HG03025 (cell line): ENCODE measurements around the gene GRM1.
"Not testable (repeated sequence)": the region's sequence is repeated elsewhere in the genome, so short reads cannot be mapped to it uniquely, and the experiment has no call there.

Experiments
- ATAC-seq: cut with Tn5 transposase; IDR thresholded peaks from one replicate; pipeline ENCODE4 v1.9.1; 2021; ENCODE audit warnings: mild to moderate bottlenecking, moderate library complexity; ENCODE audit not compliant: unreplicated experiment, low FRiP score

Gene GRM1

GRCh38 chr6:146267447-146267846, 238.6 kb downstream of the GRM1 start:
- ATAC-seq: no peak

DNA sequence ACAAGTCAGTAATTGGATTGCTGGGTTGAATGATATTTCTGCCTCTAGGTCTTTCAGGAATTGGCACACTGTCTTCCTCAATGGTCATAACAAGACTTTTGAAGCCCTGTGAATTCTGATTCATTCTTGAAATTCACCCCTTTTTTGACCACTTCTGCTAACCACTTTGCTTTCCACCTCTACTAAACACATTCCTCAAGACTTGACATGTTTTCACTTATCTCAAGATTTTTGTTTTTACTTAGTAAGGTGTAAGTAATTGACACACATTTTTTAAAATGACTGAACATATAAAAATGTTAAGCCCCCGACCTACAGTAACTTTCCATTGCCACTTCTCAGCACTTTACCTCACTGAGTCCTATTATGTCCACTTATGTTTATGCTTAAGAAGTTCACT, 239.1 kb downstream of the GRM1 start:
- ATAC-seq: no peak

DNA sequence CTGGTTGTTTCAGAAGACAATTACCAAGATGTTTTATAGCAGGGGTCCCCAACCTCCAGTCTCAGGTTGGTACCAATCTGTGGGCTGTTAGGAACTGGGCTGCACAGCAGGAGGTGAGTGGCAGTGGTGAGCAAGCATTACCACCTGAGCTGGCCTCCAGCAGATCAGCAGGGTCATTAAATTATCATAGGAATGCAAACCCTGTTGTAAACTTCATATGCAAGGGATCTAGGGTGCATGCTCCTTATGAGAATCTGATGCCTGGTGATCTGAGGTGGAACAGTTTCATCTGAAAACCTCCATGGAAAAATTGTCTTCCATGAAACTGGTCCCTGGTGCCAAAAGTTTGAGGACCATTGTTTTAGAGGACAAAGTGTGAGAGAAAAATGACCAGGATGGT, 240.6 kb downstream of the GRM1 start:
- ATAC-seq: no peak

DNA sequence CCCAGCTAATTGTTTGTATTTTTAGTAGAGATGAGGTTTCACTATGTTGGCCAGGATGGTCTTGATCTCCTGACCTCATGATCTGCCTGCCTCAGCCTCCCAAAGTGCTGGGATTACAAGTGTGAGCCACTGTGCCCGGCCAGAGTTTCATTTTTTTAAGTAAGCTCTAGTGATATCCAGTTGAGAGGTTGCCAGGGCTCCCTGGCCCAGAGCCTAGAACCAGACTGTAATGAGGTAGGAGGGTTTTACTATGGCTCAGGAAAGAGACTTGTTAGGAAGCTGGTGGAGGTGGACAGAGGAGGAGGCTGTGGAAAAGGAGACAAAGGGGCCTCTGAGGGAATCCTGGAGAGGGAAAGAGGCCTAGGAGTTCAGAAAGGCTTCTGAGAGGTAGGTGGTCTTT, 242.3 kb downstream of the GRM1 start:
- not testable (repeated sequence) for ATAC-seq

GRCh38 chr6:146273490-146273889, 244.6 kb downstream of the GRM1 start:
- ATAC-seq: no peak

- ATAC-seq: no peak
Measured at GRCh38 chr6:146277142-146277541, 248.3 kb downstream of the GRM1 start.

DNA sequence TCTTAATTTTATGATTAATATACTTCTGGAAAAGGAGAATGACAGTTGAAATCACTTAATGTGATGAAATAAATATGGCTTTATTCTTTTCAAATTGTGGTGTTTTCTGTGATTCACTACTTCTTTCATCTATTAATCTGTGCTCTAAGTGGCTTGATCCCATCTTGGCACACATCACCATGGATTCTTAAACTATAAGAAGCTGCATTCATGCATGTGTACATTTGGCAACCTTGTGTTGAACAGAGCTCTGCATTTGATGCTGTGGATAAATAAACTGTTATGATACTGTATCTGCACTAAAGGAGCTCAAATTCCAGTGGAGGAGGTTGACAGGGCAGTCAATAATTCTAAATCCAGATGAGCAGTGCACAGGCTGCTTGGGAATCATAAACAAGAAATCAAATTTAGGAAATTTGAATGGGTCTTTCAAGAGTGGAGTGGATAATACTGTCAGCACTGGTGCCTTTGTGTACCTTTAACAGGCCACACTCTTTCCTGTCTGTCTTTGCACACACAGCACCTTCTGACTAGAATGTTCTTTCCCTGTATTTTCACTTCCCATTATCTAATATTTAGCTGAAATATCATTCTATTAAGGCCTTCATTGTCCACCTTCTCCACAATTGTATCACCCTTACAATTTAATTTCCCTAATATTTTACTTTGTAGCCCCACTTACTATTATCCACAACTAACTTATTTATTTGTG, 252.9 kb downstream of the GRM1 start:
- ATAC-seq: no peak

DNA sequence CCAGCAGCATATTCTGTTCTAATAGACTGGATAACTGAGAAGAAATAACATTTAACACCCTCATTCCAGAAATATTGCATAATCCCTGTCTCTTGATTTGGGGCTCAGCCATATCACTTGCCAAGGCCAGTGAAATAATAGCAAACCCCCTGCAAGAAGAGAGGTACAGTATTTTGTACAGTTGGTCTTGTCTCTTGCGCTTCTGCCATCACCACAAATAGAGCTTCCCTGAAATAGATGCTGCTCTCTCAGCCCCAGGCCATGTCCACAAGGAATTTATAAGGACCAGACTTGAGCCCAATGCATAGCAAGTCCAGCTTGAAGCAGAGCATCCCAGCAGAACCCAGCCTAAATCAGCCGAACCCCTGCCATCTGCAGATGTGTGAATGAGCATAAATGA, 254.0 kb downstream of the GRM1 start:
- no peak for ATAC-seq

GRCh38 chr6:146284311-146284710, 255.4 kb downstream of the GRM1 start:
- ATAC-seq: no peak

GRCh38 chr6:146286961-146287360, 258.1 kb downstream of the GRM1 start:
- ATAC-seq: no peak

- ATAC-seq: no peak
Measured at GRCh38 chr6:146287691-146288369, 259.0 kb downstream of the GRM1 start.

DNA sequence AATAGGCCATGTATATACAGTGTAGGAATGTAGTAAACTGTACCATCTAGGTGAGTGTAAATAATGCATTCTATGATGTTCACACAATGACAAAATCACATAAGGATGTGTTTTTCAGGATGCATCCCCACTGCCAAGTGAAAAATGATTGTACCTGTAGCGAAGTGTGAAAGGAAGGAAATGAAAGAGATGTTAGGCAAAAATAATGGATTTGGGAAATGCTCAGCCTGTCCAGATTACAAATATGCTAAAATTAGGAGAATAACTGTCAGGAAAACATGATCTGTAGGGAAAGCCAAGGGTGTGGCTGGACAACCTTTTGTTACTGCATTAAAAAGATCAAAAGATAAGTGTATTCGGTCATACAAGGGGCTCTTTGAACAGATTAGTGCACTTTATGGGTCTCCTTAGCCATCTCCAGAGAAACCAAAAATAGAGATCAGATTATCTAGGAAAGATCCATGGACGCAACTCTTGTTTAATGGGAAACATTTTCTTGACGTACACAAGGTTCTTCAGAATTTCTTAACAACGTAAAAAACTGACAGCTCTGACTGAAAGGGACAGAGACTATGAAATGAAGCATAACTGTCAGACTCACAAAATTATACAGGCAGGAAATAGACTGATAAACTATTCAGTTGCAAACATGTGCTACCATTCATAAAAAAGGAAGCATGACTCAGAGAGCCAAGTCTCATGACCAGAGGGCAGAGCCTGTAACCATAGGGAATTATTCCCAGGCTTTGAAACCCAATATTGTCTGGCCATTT, 261.1 kb downstream of the GRM1 start:
- ATAC-seq: no peak

DNA sequence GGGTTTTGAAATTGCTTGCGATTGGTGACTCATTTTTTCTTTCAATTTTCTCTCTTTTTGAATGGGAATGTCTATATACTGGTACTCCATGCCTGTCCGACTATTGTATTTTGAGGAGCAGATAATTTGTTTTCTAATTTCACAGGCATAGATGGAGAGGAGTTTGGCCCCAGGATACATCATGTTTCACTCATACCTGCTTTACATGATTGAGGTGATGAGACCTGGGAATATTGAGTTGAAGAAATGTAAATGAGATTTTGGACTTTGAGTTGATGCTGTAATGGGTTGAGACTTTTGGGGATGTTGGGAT, 261.7 kb downstream of the GRM1 start:
- no peak for ATAC-seq

DNA sequence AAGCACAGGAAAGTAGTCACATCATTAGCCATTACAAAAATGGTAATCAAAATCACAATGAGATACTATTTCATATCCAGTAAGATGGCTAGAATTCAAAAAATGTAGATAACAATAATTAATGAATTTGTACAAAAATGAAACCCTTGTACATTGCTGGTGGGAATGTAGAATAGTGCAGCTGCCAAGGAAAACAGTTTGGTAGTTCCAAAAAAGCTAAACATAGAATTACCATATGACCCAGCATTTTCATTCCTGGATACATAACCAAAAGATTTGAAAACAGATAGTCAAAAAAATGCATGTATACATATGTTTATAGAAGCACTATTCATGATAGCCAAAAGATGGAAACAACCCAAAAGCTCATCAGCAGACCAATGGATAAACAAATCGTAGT, 263.6 kb downstream of the GRM1 start:
- no peak for ATAC-seq

GRCh38 chr6:146295695-146296094, 266.8 kb downstream of the GRM1 start:
- ATAC-seq: no peak

DNA sequence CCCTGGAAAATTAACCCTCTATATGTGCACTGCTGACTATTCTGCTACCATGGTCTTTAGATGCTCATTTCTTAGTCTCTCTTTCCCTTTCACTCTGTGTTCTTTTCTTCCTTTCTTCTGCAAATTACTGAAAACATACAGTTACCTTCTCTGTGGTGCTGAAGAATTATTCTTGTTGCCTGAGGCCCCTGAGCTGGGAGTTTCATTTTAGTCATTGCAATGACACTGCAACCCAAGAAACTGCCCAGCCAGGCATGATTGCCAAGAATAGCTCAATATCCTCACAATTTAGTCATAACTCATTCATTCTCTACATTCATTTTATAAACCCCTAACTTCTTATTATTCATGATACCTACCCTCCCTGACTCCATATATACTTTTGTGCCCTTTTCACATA, 269.0 kb downstream of the GRM1 start:
- ATAC-seq: no peak

GRCh38 chr6:146300521-146300920, 271.7 kb downstream of the GRM1 start:
- ATAC-seq: no peak

- ATAC-seq: no peak
Measured at GRCh38 chr6:146301764-146302163, 272.9 kb downstream of the GRM1 start.

- ATAC-seq: no peak
Measured at GRCh38 chr6:146302994-146303393, 274.1 kb downstream of the GRM1 start.

DNA sequence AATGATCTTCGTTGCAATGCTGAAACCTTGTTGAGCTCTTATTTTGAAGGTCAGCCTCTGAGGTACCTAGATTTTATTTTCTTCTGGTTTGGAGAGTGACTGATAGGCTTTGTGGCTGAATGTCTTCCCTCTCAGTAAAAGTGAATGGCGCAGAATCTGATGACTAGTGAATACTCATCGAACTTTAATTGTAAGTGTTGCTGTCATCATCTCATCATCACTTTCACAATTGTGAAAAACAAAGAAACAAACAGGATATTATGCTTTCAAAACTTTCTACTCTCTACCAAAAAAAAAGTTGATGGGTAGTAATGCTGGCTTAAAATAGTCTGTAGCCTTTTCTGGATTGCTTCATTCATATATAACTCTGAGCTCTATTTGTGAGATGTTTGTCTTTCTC, 275.3 kb downstream of the GRM1 start:
- ATAC-seq: no peak

GRCh38 chr6:146305092-146305491, 276.2 kb downstream of the GRM1 start:
- no peak for ATAC-seq

GRCh38 chr6:146305951-146306350, 277.1 kb downstream of the GRM1 start:
- ATAC-seq: no peak
